Esophagus squamous epithelium (tissue), 5 donors: ENCODE data around the gene TPBG. TPM values are rescaled to one million over a fixed set of nuclear protein-coding genes. Genes with fewer than 3 reads are reported as not detected.

ENCODE experiments used
- DNase-seq: peaks from one replicate; lab custom pipeline; 2025; lab: John Stamatoyannopoulos, UW
- H3K27ac ChIP-seq, 4 donors: fragments of 200-600 bp; sonication (generic); one replicate each; pipeline ENCODE4 v1.5.1; 2016 to 2019; ENCODE audit warnings: mild to moderate bottlenecking in 1 of 4
- H3K27me3 ChIP-seq, 4 donors: fragments of 200-600 bp; sonication (generic); 1 replicate in 3 of 4; 2 replicates in 1 of 4; pipeline versions ENCODE4 v1.5.1 to v1.6.0; 2017 to 2021; ENCODE audit warnings: antibody characterized with exemption in 1 of 4
- H3K36me3 ChIP-seq, 3 donors: fragments of 200-600 bp; sonication (generic); one replicate each; pipeline ENCODE4 v1.5.1; 2016 to 2019
- H3K4me1 ChIP-seq, 3 donors: fragments of 200-600 bp; sonication (generic); one replicate each; pipeline ENCODE4 v1.5.1; 2017 to 2019
- H3K4me3 ChIP-seq, 4 donors: fragments of 200-600 bp; sonication (generic); 1 replicate in 3 of 4; 2 replicates in 1 of 4; pipeline ENCODE4 v1.5.1; 2016 to 2019; ENCODE audit warnings: mild to moderate bottlenecking in 2 of 4, moderate library complexity in 1 of 4
- H3K9me3 ChIP-seq, 3 donors: fragments of 200-600 bp; sonication (generic); one replicate each; pipeline ENCODE4 v1.5.1; 2016 to 2019
- CTCF ChIP-seq, 6 experiments: fragments of 450-650 bp in 4 of 6; fragments of 200-600 bp in 2 of 6; sonication (generic) in 2 of 6; IDR thresholded peaks; one replicate each; pipeline ENCODE4 v1.5.1; 2016 to 2019; ENCODE audit warnings: antibody characterized with exemption in 6 of 6, mild to moderate bottlenecking in 4 of 6, moderate library complexity in 4 of 6
- POLR2A ChIP-seq, 4 donors: fragments of 450-650 bp; IDR thresholded peaks; one replicate each; pipeline ENCODE4 v1.6.1; 2017; ENCODE audit warnings: antibody characterized with exemption in 4 of 4, mild to moderate bottlenecking in 4 of 4, moderate library complexity in 3 of 4
- WGBS, 2 donors: methylation state at CpG; one replicate each; pipeline ENCODE4 v1.1.5; 2018; 5-methylcytosine and 5-hydroxymethylcytosine counted together
- intact Hi-C: fragments of 100-400 bp; cut with DNase I; formaldehyde crosslinking; loops from one replicate; pipeline ENCODE4 v1.15.0; 2022
- total RNA-seq, 4 donors: library from RNA; depleted of rRNA; stranded (reverse); fragments of >200 nt; gene quantifications; one replicate each; pipeline ENCODE4 v1.1.0, GENCODE V29; 2016
- donor health status: DM: yes; HTN: yes; CAD: no.

The TPBG gene
- total RNA-seq, 4 donors from 2014 or later: 18.2 to 41.9 (median 31.5) TPM

GRCh38 chr6:82396964-82397751 lies 33.5 kb downstream of the TPBG start:
- 25 to 53% methylated on average over 1 of the region's 1 CpG for WGBS, 2 donors
- no peaks in the 10 kb centered on the region for H3K9me3 ChIP-seq
- no peak for TF ChIP-seq POLR2A (IDR thresholded peaks at IDR 0.05)
- H3K4me1 ChIP-seq: peaks cover 4 to 25% (median 10%) of the 10 kb centered on the region in 3 donors
- no peak overlapping the region for H3K4me3 ChIP-seq
- no peak for DNase-seq
- no peaks in the 10 kb centered on the region for H3K36me3 ChIP-seq
- H3K27ac ChIP-seq: peak overlapping the region in 2 of 4 donors; percentile 28 to 42
- H3K27me3 ChIP-seq: no peaks in the 10 kb centered on the region
- intact Hi-C loops: no loop called here

GRCh38 chr6:82397962-82398692 lies 34.5 kb downstream of the TPBG start:
- H3K27ac ChIP-seq: peak overlapping the region in 2 of 4 donors; percentile 1 to 45
- WGBS, 2 donors: 43 to 54% methylated on average over 1 of the region's 1 CpG
- TF ChIP-seq POLR2A (IDR thresholded peaks at IDR 0.05): no peak
- TF ChIP-seq CTCF (IDR thresholded peaks at IDR 0.05): no peak
- no peaks in the 10 kb centered on the region for H3K36me3 ChIP-seq
- intact Hi-C loops: no loop called here
- DNase-seq: no peak
- no peak overlapping the region for H3K4me3 ChIP-seq
- peaks cover 4 to 25% (median 10%) of the 10 kb centered on the region in 3 donors for H3K4me1 ChIP-seq
- no peaks in the 10 kb centered on the region for H3K9me3 ChIP-seq
- H3K27me3 ChIP-seq: no peaks in the 10 kb centered on the region

- DNase-seq: no peak
- Histone ChIP-seq H3K27me3 (no peaks in the 10 kb centered on the region), H3K4me3 (no peak overlapping the region), H3K4me1 (no peaks in the 10 kb centered on the region), H3K36me3 (no peaks in the 10 kb centered on the region), H3K27ac (no peak overlapping the region), H3K9me3 (no peaks in the 10 kb centered on the region)
- intact Hi-C loops: no loop called here
- WGBS, 2 donors: 38 to 48% methylated on average over 2 of the region's 2 CpGs
- no peak for TF ChIP-seq CTCF (IDR thresholded peaks at IDR 0.05)
- TF ChIP-seq POLR2A (IDR thresholded peaks at IDR 0.05): no peak
Observed at GRCh38 chr6:82408952-82409431, 45.4 kb downstream of the TPBG start.

GRCh38 chr6:82410151-82410648 lies 46.6 kb downstream of the TPBG start:
- 71 to 81% methylated on average over 3 of the region's 3 CpGs for WGBS, 2 donors
- H3K27me3 ChIP-seq: no peaks in the 10 kb centered on the region
- no peaks in the 10 kb centered on the region for H3K9me3 ChIP-seq
- TF ChIP-seq POLR2A (IDR thresholded peaks at IDR 0.05) (no peak), CTCF (IDR thresholded peaks at IDR 0.05) (no peak)
- DNase-seq: no peak
- H3K4me1 ChIP-seq: no peaks in the 10 kb centered on the region
- H3K4me3 ChIP-seq: no peak overlapping the region
- H3K27ac ChIP-seq: no peak overlapping the region
- intact Hi-C loops: no loop called here
- H3K36me3 ChIP-seq: no peaks in the 10 kb centered on the region

- no peaks in the 10 kb centered on the region for H3K36me3 ChIP-seq
- no peaks in the 10 kb centered on the region for H3K27me3 ChIP-seq
- no peak overlapping the region for H3K4me3 ChIP-seq
- peaks cover 0 to 6% (median 4%) of the 10 kb centered on the region in 3 donors for H3K4me1 ChIP-seq
- no peaks in the 10 kb centered on the region for H3K9me3 ChIP-seq
- WGBS, 2 donors: 79 to 87% methylated on average over 2 of the region's 2 CpGs
- no peak for DNase-seq
- no peak overlapping the region for H3K27ac ChIP-seq
- TF ChIP-seq POLR2A (IDR thresholded peaks at IDR 0.05) (no peak), CTCF (IDR thresholded peaks at IDR 0.05) (no peak)
- intact Hi-C loops: no loop called here
Observed at GRCh38 chr6:82413868-82414267, 50.3 kb downstream of the TPBG start.
